GM18907 (cell line): ENCODE measurements around the gene SDHAF3.
"Not testable (repeated sequence)": the region's sequence is repeated elsewhere in the genome, so short reads cannot be mapped to it uniquely, and the experiment has no call there.

Source experiments
- ATAC-seq: cut with Tn5 transposase; IDR thresholded peaks from one replicate; pipeline ENCODE4 v1.9.1; 2021; ENCODE audit warnings: mild to moderate bottlenecking, moderate library complexity; ENCODE audit not compliant: unreplicated experiment

The SDHAF3 gene

GRCh38 chr7:97117372-97118188, at the start of gene SDHAF3:
Gene SDHAF3 (plus strand): TSS chr7:97117698. CDS start chr7:97117724, 26 bp downstream.
- peak; percentile 94 for ATAC-seq

- not testable (repeated sequence) for ATAC-seq
These were observed 45.5 kb upstream of the SDHAF3 start for GRCh38 chr7:97072025-97072424.

GRCh38 chr7:97075928-97076327, 41.6 kb upstream of the SDHAF3 start:
- no peak for ATAC-seq

GRCh38 chr7:97078023-97078969, 39.2 kb upstream of the SDHAF3 start:
- peak; percentile 92 for ATAC-seq

- ATAC-seq, result no peak
These were observed 38.2 kb upstream of the SDHAF3 start for GRCh38 chr7:97079300-97079699.

GRCh38 chr7:97081521-97082300, 35.8 kb upstream of the SDHAF3 start:
- ATAC-seq, result no peak

- ATAC-seq, result no peak
These were observed 29.1 kb upstream of the SDHAF3 start for GRCh38 chr7:97088364-97088763.

GRCh38 chr7:97089771-97090170, 27.7 kb upstream of the SDHAF3 start:
- no peak for ATAC-seq

- no peak for ATAC-seq
These were observed 26.6 kb upstream of the SDHAF3 start for GRCh38 chr7:97090761-97091353.

- no peak for ATAC-seq
These were observed 23.1 kb upstream of the SDHAF3 start for GRCh38 chr7:97094284-97094930.

GRCh38 chr7:97096037-97096436, 21.5 kb upstream of the SDHAF3 start:
- ATAC-seq, result no peak

- ATAC-seq, result no peak
These were observed 20.8 kb upstream of the SDHAF3 start for GRCh38 chr7:97096661-97097060.

- ATAC-seq, result peak; percentile 99
These were observed 12.7 kb upstream of the SDHAF3 start for GRCh38 chr7:97104719-97105238.

- no peak for ATAC-seq
These were observed 10.2 kb upstream of the SDHAF3 start for GRCh38 chr7:97107192-97107800.

- ATAC-seq, result peak; percentile 24
These were observed 1.2 kb upstream of the SDHAF3 start for GRCh38 chr7:97116308-97116707.

- peak; percentile 0 for ATAC-seq
These were observed 495 bp upstream of the SDHAF3 start for GRCh38 chr7:97117035-97117371.

- ATAC-seq, result no peak
These were observed 914 bp downstream of the SDHAF3 start for GRCh38 chr7:97118306-97118917.

GRCh38 chr7:97119747-97120146, 2.2 kb downstream of the SDHAF3 start:
- ATAC-seq, result no peak
